HG03457 (cell line): ENCODE data around the gene EXT2.

ENCODE experiments used
- ATAC-seq: cut with Tn5 transposase; IDR thresholded peaks from one replicate; pipeline ENCODE4 v1.9.1; 2021; ENCODE audit warnings: moderate number of reproducible peaks; ENCODE audit not compliant: unreplicated experiment

Gene EXT2

GRCh38 chr11:44285756-44286155 lies 190.3 kb downstream of the EXT2 start:
- no peak for ATAC-seq

GRCh38 chr11:44286268-44286880 lies 190.9 kb downstream of the EXT2 start:
- no peak for ATAC-seq

- ATAC-seq = no peak
These were observed 191.4 kb downstream of the EXT2 start for GRCh38 chr11:44286911-44287310.

- ATAC-seq = no peak
These were observed 192.7 kb downstream of the EXT2 start for GRCh38 chr11:44288133-44288526.

GRCh38 chr11:44290208-44290607 lies 194.7 kb downstream of the EXT2 start:
- no peak for ATAC-seq
